HG02973 (cell line): Measurements from ENCODE around the gene OXLD1.

ENCODE experiments used
- ATAC-seq: cut with Tn5 transposase; IDR thresholded peaks from one replicate; pipeline ENCODE4 v1.9.1; 2021; ENCODE audit warnings: moderate library complexity; ENCODE audit not compliant: unreplicated experiment

Gene OXLD1

DNA sequence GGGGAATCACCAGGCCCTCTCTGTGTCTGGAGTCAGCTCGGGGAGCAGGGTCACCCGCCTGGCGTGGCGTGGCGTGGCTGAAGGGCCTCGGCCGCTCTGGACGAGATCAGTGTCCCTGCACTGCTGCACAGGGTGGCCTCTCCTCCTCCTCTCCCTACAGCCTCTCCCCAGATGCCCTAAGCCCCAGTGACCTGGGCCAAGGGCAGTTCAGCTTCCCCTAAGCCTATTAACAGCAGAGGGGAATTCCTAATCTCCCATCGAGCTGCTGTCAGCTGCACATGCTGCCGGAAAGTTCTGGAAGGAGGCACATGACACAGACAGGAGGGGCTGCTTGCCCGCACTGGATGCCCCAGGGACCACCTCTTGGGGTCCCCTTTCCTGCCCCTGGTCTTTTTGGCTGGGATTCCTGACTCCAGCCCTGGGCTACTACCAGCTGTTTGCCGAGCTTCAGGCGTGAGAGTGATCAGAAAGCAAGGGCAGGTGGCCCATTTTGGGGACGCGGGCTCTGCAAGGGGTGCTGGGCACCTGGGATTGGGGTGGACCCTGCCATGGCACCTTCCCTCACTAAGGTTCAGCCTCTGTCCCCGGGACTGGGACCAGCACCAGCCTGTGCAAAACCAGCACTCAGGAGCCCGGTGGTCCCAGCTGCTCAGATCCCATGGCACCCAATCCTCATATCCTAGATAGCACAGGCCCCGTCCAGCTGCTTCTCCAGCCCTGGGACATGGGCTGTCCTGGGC, 10.9 kb downstream of the OXLD1 start:
- no peak for ATAC-seq

DNA sequence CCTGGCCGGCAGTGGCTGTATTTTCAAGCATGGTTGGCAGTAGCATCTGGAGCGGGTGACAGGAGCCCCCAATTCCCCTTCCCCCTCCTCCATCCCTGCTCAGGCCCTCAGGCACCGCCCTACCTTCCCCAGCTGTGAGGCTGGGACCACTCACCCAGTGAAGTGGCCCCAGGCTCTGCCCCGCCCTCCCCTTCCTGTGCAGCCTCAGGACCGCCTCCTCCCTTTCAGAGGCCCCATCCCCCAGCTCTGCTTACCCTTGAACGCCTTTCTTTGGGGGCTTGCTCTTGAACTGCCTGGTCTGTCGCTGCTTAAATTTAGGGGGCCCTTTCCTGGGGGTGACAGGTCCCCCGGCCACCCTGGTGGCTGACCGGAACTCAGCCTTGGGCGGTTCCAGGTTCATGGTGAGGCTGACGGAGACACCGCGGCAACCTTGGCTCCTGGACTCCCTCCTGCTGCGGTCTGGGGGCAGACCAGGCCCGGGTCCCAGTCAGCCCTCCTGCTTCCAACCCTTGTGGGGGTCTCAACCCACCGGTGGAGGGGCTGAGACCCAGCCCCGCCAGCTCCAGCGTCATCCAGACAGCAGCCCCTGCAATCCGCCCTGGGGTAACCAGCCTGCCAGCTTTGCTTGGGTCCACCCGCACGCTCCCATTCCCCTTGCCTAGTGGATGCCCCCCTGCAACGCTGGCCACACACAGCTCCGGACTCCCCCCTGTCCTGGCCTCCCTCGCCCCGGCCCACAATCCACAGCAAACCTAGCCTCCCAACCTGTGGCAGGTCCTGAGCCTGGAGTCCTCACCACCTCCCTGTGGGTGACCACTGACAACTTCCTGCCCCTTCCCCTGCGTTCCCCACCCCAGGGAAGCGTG, 13.3 kb downstream of the OXLD1 start:
- no peak for ATAC-seq

DNA sequence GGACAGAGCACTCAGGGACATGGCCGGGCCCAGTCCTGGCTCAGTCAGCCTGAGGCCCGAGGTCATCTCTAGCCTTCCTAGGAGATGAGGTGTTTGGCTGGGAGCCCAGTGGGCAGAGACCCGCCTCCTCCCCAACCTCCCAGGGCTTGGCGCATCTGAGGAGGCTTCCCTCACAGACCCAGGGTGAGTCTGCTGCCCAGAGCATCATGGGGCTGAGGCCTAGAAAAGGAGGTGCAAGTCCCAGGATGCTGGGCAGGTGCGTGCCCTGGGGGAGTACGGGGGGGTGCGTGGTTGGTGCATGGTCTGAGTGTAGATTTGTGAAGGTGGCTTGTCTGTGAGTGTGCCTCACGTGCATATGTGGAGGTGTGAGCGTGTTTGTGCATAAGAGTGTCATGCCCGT, 14.7 kb downstream of the OXLD1 start:
- no peak for ATAC-seq

DNA sequence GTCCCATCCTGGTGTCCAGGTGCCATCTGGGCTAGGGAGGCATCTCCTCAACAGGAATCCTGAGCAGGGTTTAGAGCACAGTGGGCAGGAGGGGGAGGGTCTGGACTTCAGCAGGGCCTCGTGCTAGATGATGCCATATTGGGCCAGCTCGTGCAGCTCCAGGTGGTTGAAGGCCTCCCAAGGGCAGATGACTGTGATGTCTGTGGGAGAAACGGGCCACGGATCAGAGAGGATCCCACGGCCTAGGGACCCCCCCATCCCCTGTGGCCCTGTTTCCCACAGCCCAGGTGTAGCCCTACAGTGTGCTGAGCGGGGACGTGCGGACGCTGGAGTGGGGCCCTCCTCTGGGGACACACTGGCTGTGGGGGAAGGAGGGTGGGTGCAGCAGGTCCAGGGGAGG, 15.5 kb downstream of the OXLD1 start:
- ATAC-seq, result no peak

DNA sequence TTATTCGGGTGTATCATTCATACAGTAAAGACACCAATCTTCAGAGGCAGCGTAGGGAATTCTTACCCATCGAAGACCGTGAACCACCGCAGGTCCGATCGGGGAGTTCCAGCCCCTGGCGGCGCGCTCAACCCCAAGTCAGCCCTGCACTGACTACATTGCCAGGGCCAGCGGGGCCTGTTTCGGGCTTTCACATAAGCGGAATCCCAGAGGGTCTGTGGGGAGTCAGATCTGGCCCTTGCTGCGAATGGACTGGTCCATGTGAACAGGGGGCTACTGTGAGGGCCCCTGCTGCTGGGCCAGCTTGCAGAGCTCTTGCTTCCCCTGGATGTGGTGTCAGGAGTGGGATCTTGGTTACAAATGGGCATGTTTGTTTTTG, 17.7 kb downstream of the OXLD1 start:
- ATAC-seq, result no peak

DNA sequence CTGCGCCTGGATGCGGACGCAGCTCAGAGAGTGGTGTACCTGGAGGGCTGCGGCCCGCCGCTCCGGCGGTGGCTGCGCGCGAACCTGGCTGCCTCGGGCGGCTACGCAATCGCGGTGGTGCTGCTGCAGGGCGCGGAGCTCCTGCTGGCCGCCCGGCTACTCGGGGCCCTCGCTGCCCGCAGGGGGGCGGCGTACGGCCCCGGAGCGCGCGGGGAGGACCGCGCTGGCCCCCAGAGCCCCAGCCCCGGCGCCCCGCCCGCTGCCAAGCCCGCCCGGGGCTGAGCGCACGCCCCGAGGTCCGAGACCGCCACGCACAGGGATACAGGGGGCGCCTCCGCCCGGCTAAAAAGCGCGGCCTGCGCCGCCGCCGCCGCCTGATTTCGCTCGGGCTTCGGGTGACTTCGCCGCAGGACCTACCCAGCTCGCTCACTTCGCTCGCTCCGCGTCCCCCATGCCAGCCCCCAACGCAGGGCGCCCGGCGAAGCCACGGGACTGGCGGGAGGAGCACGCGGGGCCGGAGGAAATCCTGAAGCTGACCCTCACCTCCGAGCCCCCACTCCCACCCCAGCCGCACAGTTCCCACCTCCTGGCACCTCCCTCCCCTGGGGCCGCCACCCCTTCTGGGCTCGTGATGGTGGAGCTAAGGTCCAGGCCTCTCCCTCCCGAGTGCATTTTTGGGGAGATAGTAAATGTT, 18.2 kb downstream of the OXLD1 start:
- ATAC-seq, result no peak

DNA sequence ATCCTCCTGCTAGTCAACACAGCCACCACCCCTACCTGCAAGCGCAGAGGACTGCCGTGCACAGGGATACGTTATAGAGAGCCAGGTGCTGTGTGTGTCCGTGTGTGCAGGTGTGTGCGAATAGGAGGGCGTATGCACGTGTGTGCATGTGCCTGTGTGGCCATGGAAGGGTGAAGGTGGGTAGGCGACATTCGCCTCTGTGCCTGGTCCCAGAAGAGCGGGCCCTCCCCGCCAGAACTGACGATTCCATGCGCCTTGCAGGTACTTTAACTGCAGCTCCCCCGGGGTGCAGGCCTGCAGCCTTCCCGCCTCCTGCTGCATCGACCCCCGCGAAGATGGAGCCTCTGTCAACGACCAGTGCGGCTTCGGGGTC, 18.8 kb downstream of the OXLD1 start:
- ATAC-seq, result no peak

DNA sequence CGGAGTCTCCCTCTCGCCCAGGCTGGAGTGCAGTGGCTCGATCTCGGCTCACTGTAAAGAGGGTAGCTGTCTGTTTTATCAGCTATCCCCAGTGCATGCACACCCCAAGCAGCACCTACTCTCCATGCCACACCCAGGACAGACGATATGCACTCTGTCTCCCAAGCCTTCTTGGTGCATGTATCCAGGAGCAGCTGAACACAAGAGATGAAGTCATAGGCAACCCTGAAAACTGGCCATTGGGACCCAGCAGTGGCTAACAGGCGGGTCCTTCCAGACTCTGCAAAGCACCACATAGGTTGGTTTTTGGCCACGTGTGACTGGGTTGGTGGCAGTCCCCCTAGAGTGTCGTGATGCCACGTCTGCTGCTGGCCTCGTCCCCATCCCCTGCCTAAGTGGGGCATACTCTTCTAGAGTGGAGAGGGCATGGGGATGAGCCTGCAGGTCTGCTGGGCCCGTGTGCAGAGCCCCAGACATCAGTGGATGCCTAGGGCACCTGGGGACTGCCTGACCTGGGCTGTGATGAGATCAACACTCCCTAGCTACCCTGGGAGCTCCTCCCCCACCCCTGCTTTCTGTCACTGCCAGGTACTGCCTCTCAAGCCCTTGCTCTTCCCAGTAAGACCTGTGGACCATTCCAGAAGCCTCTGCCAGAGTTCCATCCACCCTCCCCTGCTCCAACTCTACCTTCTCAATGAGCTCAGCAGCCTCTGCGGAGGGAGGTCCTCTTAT, 19.4 kb downstream of the OXLD1 start:
- no peak for ATAC-seq

DNA sequence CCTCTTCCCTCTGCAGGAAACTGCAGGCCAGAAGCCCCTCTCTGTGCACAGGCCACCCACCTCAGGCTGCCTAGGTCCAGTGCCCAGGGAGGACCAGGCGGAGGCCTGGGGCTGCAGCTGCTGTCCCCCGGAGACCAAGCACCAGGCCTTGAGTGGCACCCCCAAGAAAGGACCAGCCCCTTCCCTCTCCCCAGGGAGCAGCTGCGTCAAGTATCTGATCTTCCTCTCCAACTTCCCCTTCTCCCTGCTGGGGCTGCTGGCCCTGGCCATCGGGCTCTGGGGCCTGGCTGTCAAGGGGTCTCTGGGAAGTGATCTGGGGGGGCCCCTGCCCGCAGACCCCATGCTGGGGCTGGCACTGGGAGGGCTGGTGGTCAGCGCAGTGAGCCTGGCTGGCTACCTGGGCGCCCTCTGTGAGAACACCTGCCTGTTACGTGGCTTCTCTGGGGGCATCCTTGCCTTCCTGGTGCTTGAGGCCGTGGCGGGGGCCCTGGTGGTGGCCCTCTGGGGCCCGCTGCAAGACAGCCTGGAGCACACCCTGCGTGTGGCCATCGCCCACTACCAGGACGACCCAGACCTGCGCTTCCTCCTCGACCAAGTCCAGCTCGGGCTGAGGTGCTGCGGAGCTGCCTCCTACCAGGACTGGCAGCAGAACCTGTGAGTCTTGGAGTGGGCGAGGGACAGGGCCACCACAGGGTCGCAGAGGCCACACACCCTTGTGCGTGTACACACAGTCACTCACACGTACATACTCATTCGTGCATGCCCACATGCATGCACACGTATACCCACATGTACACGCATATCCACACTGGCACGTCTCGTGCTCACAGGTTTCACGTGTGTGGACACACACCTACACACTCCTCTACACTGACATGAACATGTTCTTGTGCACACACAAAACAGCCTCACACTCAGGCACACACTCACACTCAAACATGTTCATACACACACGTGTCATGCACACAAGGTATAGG, 21.1 kb downstream of the OXLD1 start:
- no peak for ATAC-seq

DNA sequence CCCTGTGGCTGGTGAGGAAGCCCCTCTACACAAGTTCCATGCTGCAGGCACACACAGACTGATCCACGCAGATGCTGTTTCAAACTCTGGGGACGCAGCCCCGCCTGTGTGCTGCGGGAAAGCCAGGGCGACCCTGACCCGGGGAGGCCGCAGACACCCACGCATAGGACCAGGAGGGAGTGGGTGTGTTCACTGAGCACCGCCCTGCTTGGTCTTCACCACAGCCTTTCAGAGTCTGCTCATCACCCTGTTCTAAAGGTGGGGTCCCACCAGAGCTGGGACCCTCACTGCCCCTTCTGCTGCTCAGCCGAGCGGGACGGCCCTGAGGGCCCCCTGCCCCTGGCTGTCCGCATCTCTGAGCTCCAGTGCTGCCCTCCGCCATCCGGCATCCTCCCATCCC, 21.9 kb downstream of the OXLD1 start:
- ATAC-seq, result no peak

DNA sequence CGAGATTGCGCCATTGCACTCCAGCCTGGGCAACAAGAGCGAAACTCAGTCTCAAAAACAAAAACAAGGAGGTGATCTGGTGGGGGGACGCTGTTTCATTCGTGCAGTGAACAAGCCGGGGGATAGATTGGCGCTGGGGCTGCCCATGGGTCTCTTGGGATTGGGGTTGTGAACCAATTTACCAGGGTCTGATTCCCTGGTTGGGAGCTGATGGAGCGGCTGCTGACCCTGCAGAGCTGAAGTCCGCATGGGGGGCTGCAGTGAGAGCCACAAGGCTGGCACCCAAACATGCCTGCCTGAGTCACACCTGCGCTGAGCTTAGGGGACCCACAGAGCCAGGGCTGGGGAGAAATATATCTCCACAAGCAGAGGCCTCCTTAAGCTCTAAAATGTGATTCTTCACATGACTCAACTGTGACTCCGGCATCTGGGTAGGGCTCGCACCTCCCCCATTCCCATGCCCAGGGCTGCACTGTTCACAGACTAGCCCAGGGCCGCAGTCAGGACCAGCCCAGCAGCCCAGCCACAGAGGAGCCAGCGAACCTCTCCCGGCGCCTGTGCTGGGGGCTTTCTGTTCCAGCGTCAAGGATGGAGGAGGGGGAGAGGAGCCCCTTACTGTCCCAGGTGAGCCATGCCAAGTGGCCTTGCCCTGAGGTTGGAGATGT, 24.4 kb downstream of the OXLD1 start:
- no peak for ATAC-seq

DNA sequence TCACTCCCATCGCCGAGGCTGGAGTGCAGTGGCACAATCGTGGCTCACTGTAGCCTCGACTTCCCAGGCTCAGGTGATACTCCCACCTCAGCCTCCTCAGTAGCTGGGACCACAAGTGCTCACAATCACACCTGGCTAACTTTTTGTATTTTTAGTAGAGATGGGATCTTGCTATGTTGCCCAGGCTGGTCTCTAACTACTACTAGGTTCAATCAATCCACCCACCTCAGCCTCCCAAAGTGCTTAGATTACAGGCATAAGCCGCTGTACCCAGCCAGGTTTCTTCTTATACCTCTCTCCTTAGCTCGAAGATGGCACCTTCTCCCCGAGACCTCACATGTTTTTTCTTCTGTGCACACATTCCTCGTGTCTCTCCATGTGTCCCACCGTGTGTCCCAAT, 26.4 kb downstream of the OXLD1 start:
- ATAC-seq, result no peak

DNA sequence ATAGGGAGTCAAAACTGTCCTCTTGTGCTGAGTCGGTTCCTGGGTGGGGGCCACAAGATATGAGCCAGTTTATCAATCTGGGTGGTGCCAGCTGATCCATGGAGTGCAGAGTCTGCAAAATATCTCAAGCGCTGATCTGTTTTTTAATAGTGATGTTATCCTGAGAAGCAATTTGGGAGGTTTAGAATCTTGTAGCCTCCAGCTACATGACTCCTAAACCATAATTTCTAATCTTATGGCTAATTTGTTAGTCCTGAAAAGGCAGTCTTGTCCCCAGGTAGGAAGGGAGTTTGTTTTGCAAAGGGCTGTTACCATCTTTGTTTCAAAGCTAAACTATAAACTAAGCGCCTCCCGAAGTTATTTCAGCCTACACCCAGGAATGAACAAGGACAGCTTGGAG, 27.7 kb downstream of the OXLD1 start:
- ATAC-seq, result no peak

DNA sequence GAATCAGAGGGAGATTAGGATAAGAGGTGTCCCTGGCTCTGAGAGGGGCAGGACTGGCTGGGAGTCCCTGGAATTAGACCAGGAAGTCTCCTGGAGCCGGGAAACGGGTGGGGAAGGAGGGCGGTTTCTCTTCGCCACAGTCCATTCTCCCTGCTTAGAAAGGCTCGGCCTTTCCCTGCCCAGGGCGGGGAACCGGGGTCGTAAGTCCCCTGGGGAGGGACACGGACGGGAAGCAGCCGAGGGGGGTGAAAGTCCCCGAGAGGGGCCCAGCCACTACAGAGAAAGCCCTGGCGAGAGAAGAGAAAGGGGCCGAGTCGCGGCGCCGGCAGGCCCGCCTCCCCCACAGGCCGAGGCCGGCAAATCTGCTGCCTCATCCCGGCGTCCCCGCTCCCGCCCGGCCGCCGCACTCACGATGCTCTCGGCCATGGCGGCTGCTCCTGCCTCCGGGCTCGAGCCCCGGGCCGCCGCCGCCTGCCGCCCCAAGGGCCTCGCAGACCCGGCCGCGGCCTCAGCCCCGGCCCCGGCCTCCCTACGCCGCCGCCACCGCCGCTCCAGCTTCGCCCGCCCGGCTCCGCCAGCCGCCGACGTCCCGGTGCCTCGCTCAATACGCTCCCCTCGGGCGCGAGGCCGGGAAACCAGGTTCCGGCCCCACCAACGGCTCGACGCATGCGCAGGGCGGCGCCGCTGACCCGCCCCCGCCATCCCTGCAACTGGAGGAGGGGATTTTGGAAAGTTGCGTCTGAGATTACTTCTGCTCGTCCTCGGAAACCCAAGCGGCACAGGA, 29.7 kb downstream of the OXLD1 start, which contains the start of the genes NPLOC4 and TSPAN10:
NPLOC4 (minus strand) TSS at position 608 of the 784 bp plus-strand sequence; CDS start at position 426, 182 bp downstream.
TSPAN10 (plus strand) TSS at position 692 of the 784 bp plus-strand sequence. CDS start 5,217 bp downstream, outside the sequence.
- ATAC-seq, result peak; percentile 85

DNA sequence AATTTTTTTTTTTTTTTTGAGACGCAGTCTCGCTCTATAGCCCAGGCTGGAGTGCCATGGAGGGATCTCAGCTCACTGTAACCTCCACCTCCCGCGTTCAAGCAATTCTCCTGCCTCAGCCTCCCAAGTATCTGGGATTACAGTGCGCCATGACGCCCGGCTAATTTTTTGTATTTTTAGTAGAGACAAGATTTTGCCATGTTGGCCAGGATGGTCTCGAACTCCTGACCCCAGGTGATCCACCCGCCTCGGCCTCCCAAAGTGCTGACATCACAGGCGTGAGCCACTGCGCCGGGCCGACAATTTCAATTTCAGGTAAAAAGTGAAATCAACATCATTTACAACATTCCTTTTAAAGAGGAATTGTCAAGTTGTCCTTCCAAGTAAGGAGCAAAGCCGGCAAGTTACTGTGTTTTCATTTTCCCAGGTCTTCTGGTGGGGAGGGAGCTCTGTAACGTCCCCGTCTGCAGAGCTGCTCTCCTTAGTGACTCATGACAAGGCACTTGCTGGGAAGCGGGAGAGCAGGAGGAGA, 30.4 kb downstream of the OXLD1 start:
- peak; percentile 6 for ATAC-seq

DNA sequence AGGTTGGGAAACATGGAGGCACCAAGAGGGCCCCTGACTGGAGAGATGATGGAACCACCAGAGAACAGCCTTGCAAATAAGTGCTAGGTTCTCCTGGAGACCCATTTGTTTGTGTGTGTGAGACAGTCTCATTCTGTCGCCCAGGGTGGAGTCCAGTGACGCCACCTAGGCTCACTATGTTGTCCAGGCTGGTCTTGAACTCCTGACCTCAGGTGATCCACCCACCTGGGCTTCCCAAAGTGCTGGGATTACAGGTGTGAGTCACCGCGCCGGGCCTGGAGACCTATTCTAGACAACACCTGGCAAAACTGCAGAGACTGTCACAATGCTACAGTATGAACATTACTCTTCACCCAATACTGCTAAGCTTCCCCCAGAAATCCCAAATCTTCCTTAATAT, 31.0 kb downstream of the OXLD1 start:
- no peak for ATAC-seq

DNA sequence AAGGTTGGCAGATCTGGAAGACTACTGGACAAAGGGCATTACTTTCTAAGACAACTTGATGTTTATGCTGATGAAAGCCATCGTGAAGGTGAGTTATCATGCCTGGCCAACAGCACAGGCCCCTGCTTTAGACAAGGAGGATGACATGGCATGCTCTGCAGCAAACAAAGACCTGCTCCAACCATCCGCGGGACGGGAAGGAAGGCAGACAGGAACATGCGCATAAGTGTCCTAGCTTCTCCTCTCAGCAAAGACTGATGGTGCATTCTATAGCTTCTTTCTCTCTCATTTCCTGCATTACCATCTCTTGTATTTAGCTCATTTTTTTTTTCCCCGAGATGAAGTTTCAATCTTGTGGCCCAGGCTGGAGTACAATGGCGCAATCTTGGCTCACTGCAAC, 34.9 kb downstream of the OXLD1 start:
- no peak for ATAC-seq

DNA sequence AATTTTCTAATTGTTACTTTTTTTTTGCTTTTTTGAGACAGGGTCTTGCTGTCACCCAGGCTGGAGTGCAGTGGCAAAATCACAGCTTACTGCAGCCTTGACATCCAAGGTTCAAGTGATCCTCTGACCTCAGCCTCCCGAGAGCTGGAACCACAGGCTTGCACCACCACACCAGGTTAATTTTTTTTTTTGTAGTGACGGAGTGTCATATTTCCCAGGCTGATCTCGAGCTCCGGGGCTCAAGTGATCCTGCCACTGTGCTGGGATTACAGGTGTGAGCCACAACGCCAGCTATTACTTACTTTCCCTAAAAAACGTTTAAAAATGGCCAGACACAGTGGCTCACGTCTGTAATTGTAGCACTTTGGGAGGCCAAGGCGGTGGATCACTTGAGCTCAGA, 36.1 kb downstream of the OXLD1 start:
- ATAC-seq, result no peak
